Activated CD4-positive, CD25-positive, alpha-beta regulatory T cell treated with anti-CD3 and anti-CD28 coated beads, Interleukin-2, amount 50 U/mL, for 24 hours (primary cell): Measurements from ENCODE around the gene SPSB4.
A peak's percentile ranks its signal among the peaks of the same experiment; 100 is the strongest.

Source experiments
- ATAC-seq, 2 donors: fragments of 150-1000 bp; cut with Tn5 transposase; one replicate each; pipeline ENCODE4 v1.10.0; 2021; ENCODE audit warnings: mild to moderate bottlenecking in 1 of 2, moderate library complexity in 1 of 2

Gene SPSB4

GRCh38 chr3:141055536-141056445 is 4.6 kb downstream of the SPSB4 start:
- peak in 1 of 2 donors; percentile 5 for ATAC-seq

- ATAC-seq: no peak
Observed at GRCh38 chr3:141056751-141057171, 5.6 kb downstream of the SPSB4 start.

- ATAC-seq: no peak
Observed at GRCh38 chr3:141057436-141057835, 6.3 kb downstream of the SPSB4 start.

- no peak for ATAC-seq
Observed at GRCh38 chr3:141057946-141058800, 7.0 kb downstream of the SPSB4 start.

GRCh38 chr3:141058996-141059395 is 7.8 kb downstream of the SPSB4 start:
- ATAC-seq: no peak

- no peak for ATAC-seq
Observed at GRCh38 chr3:141059816-141060215, 8.7 kb downstream of the SPSB4 start.

GRCh38 chr3:141060327-141060726 is 9.2 kb downstream of the SPSB4 start:
- ATAC-seq: no peak

GRCh38 chr3:141063831-141064230 is 12.7 kb downstream of the SPSB4 start:
- ATAC-seq: no peak

GRCh38 chr3:141064255-141064926 is 13.2 kb downstream of the SPSB4 start:
- ATAC-seq: no peak

GRCh38 chr3:141065258-141065657 is 14.1 kb downstream of the SPSB4 start:
- no peak for ATAC-seq

- ATAC-seq: no peak
Observed at GRCh38 chr3:141065841-141066805, 15.0 kb downstream of the SPSB4 start.

- ATAC-seq: no peak
Observed at GRCh38 chr3:141067206-141067974, 16.2 kb downstream of the SPSB4 start.

GRCh38 chr3:141070229-141070628 is 19.1 kb downstream of the SPSB4 start:
- no peak for ATAC-seq

- ATAC-seq: no peak
Observed at GRCh38 chr3:141070727-141071357, 19.7 kb downstream of the SPSB4 start.

- ATAC-seq: no peak
Observed at GRCh38 chr3:141071681-141072260, 20.6 kb downstream of the SPSB4 start.

GRCh38 chr3:141072950-141073349 is 21.8 kb downstream of the SPSB4 start:
- ATAC-seq: no peak

GRCh38 chr3:141073580-141073979 is 22.4 kb downstream of the SPSB4 start:
- ATAC-seq: no peak

- ATAC-seq: no peak
Observed at GRCh38 chr3:141074529-141074928, 23.4 kb downstream of the SPSB4 start.

GRCh38 chr3:141076036-141076773 is 25.1 kb downstream of the SPSB4 start:
- ATAC-seq: no peak
